ENCODE data around the gene AARS2. TPM values are rescaled to one million over a fixed set of nuclear protein-coding genes. Genes with fewer than 3 reads are reported as not detected.

The AARS2 gene
- total RNA-seq, 1 experiment from 2014 or later, result 6.1 TPM

DNA sequence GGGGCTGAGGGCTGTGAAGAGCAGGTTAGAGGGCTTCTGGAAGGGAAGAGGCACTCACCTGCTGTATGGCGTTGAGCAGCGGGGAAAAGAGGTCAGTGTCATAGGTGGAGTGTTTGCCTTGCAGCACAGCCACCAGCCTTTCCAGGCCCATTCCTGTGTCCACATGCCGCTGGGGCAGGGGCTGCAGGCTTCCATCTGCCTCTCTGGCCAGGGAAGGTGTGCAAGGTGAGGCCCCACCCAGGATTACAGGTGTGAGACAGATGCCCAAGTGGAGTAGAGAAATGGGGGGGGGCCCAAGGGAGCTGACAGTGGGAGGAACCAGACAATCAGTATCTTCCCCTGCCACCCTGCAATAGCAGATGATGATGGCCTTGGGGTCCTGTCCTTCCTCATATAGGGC is 2.9 kb downstream of the AARS2 start:
- Histone ChIP-seq H3K4me2 (ENCODE audit: low read depth, low read length, poor library complexity, severe bottlenecking) (no peak overlapping the region), H3K4me3 (ENCODE audit: low read length) (no peak overlapping the region), H3K27ac (ENCODE audit: low read length) (no peak overlapping the region), H2AFZ (ENCODE audit: low read length) (no peak overlapping the region), H3K9me2 (replicated peaks; ENCODE audit: insufficient read depth, low read length) (no peaks in the 10 kb centered on the region), H3K79me2 (ENCODE audit: low read length) (peaks cover 18% of the 10 kb centered on the region), H3K9me3 (ENCODE audit: low read length) (no peaks in the 10 kb centered on the region), H4K20me1 (ENCODE audit: insufficient read depth, low read depth, low read length) (no peaks in the 10 kb centered on the region), H3K36me3 (ENCODE audit: insufficient read depth, low read length) (peaks cover 9% of the 10 kb centered on the region; the same call in 1 of the 2 replicates), H3K9ac (ENCODE audit: low read length) (no peak overlapping the region), H3K27me3 (ENCODE audit: low read length) (no peaks in the 10 kb centered on the region), H3K4me1 (ENCODE audit: low read length) (peaks cover 14% of the 10 kb centered on the region)
- DNase-seq, result no peak

DNA sequence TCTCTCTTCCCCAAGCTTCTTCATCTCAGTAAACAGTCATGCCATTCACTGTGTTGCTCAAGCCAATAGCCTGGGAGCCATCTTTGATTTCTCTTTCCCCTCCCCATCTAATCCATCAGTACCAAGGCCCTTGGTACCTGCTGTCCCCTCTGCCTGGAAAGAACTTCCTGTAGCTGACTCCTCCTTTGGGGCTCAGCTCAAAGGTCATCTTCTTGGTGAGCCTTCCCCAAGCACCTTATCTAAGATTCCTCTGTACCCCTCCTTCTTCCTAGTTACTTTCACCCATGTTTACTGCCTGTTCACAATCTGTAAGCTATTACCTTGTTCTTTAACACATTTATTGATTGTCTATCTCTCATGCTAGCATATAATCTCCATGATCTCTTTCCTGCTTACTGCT is 3.5 kb downstream of the AARS2 start:
- H3K27me3 ChIP-seq (ENCODE audit: low read length), result no peaks in the 10 kb centered on the region
- DNase-seq, result no peak
- no peak overlapping the region for H2AFZ ChIP-seq (ENCODE audit: low read length)

DNA sequence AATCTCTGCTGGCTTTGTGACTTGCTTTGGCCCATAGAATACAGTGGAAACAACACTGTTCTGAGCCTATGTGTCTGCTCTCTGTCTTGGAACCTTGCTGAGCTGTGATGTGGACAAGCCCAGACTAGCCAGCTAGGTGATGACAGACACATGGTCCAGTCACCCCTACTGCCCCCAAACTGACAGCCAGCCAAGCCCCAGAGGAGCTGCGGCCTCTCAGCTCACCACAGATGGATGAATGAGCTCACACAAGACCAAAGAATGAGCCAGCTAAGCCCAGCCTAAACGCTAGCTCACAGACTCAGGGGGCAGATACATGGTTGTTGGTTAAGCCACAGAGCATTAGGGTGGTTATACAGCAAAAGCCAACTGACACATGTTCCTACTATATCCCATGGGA is 4.1 kb downstream of the AARS2 start:
- no peak for DNase-seq
- no peak overlapping the region for H3K4me2 ChIP-seq (ENCODE audit: low read depth, low read length, poor library complexity, severe bottlenecking)
- H3K27me3 ChIP-seq (ENCODE audit: low read length), result no peaks in the 10 kb centered on the region
- no peaks in the 10 kb centered on the region for H4K20me1 ChIP-seq (ENCODE audit: insufficient read depth, low read depth, low read length)
- peaks cover 18% of the 10 kb centered on the region for H3K79me2 ChIP-seq (ENCODE audit: low read length)
- H3K4me1 ChIP-seq (ENCODE audit: low read length), result peaks cover 11% of the 10 kb centered on the region
- no peak overlapping the region for H3K4me3 ChIP-seq (ENCODE audit: low read length)
- H3K27ac ChIP-seq (ENCODE audit: low read length), result no peak overlapping the region
- H2AFZ ChIP-seq (ENCODE audit: low read length), result no peak overlapping the region
- no peak overlapping the region for H3K9ac ChIP-seq (ENCODE audit: low read length)
- H3K36me3 ChIP-seq (ENCODE audit: insufficient read depth, low read length), result peaks cover 9% of the 10 kb centered on the region; the same call in 1 of the 2 replicates
- H3K9me3 ChIP-seq (ENCODE audit: low read length), result no peaks in the 10 kb centered on the region
- H3K9me2 ChIP-seq (replicated peaks; ENCODE audit: insufficient read depth, low read length), result no peaks in the 10 kb centered on the region

More for the DNA sequence above, 3.5 kb downstream of the AARS2 start:
- Histone ChIP-seq H3K36me3 (ENCODE audit: insufficient read depth, low read length) (peaks cover 9% of the 10 kb centered on the region; the same call in 1 of the 2 replicates), H3K4me1 (ENCODE audit: low read length) (peaks cover 11% of the 10 kb centered on the region), H3K9ac (ENCODE audit: low read length) (no peak overlapping the region), H3K9me3 (ENCODE audit: low read length) (no peaks in the 10 kb centered on the region), H3K4me3 (ENCODE audit: low read length) (no peak overlapping the region), H3K9me2 (replicated peaks; ENCODE audit: insufficient read depth, low read length) (no peaks in the 10 kb centered on the region), H4K20me1 (ENCODE audit: insufficient read depth, low read depth, low read length) (no peaks in the 10 kb centered on the region), H3K27ac (ENCODE audit: low read length) (no peak overlapping the region), H3K79me2 (ENCODE audit: low read length) (peaks cover 18% of the 10 kb centered on the region), H3K4me2 (ENCODE audit: low read depth, low read length, poor library complexity, severe bottlenecking) (no peak overlapping the region)

DNA sequence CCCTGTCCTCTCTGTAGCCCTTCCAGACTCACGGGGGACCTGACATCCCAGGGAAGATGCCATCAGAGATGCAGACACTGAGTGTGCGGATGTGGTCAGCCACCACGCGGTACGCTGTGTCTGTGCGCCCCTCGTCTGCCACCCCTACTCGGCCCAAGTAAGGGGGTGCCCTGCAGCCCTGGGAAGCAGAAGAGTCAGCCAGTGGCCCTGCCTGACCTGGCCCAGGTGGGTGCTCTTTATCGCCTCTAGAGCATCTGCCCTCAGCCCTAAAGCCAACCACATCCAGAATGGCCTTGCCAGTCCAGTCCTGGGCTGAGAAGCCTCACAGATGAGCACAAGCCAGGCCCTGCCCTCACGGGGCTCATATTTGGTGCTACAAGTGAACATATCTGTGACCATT is 5.9 kb downstream of the AARS2 start:
- Histone ChIP-seq H3K27me3 (ENCODE audit: low read length) (no peaks in the 10 kb centered on the region), H3K79me2 (ENCODE audit: low read length) (peaks cover 10% of the 10 kb centered on the region), H2AFZ (ENCODE audit: low read length) (no peak overlapping the region), H3K4me3 (ENCODE audit: low read length) (no peak overlapping the region), H3K36me3 (ENCODE audit: insufficient read depth, low read length) (peaks cover 9% of the 10 kb centered on the region; the same call in 1 of the 2 replicates), H3K4me1 (ENCODE audit: low read length) (peaks cover 8% of the 10 kb centered on the region), H3K4me2 (ENCODE audit: low read depth, low read length, poor library complexity, severe bottlenecking) (no peak overlapping the region), H3K27ac (ENCODE audit: low read length) (no peak overlapping the region), H3K9me3 (ENCODE audit: low read length) (no peaks in the 10 kb centered on the region), H4K20me1 (ENCODE audit: insufficient read depth, low read depth, low read length) (no peaks in the 10 kb centered on the region), H3K9ac (ENCODE audit: low read length) (no peak overlapping the region), H3K9me2 (replicated peaks; ENCODE audit: insufficient read depth, low read length) (no peaks in the 10 kb centered on the region)
- DNase-seq, result no peak

DNA sequence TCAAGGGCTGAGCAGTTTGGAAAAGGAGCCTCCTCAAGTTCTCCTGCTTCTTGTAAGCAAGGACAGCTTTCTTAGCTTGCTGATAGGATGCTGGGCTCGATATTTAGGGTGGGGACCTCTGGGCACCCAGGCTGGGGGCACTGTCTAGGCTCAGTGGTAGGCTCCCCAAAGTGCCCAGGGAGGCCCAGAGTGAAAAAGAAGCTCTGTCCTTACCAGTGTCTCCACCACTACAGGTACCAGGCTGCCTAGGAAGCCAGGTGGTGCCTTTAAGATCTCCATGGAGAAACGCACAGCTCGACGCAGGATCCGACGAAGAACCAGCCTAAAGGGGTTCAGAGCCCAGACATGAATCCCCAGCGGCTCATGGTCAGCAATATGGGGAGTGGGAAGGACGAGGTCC is 6.4 kb downstream of the AARS2 start:
- Histone ChIP-seq H3K9me3 (ENCODE audit: low read length) (no peaks in the 10 kb centered on the region), H3K4me1 (ENCODE audit: low read length) (peaks cover 3% of the 10 kb centered on the region), H3K4me2 (ENCODE audit: low read depth, low read length, poor library complexity, severe bottlenecking) (no peak overlapping the region), H3K79me2 (ENCODE audit: low read length) (peaks cover 5% of the 10 kb centered on the region), H3K27ac (ENCODE audit: low read length) (no peak overlapping the region), H3K27me3 (ENCODE audit: low read length) (no peaks in the 10 kb centered on the region), H3K4me3 (ENCODE audit: low read length) (no peak overlapping the region), H3K9ac (ENCODE audit: low read length) (no peak overlapping the region), H2AFZ (ENCODE audit: low read length) (no peak overlapping the region), H3K36me3 (ENCODE audit: insufficient read depth, low read length) (peaks cover 9% of the 10 kb centered on the region; the same call in 1 of the 2 replicates), H4K20me1 (ENCODE audit: insufficient read depth, low read depth, low read length) (no peaks in the 10 kb centered on the region), H3K9me2 (replicated peaks; ENCODE audit: insufficient read depth, low read length) (no peaks in the 10 kb centered on the region)
- DNase-seq, result no peak

DNA sequence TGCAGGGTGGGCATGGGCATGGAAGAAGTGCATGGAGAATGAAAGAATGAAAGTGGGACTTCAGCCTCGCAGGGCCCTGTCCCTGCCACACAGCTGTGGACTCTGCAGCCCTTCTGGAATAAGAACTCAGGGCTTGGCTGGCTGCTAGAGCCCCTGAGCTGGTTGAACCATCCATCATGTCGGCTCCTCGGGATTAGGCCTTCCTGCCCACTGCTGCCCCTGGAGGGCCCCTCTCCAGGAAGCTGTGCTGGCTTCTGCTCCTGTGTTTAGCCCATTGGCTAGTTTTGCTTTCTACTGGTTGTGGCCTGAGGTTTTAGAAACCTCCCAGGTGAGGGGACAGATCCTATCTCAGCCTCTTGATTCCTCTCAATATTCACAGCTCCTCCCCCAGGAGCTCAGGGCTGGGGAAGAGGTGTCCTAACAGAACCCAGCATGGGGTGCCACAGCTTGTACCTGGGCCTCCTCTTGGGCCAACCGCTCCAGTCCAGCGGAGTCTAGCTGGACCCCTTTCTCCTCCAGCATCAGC is 7.9 kb downstream of the AARS2 start:
- H4K20me1 ChIP-seq (ENCODE audit: insufficient read depth, low read depth, low read length), result no peaks in the 10 kb centered on the region
- no peaks in the 10 kb centered on the region for H3K27me3 ChIP-seq (ENCODE audit: low read length)

DNA sequence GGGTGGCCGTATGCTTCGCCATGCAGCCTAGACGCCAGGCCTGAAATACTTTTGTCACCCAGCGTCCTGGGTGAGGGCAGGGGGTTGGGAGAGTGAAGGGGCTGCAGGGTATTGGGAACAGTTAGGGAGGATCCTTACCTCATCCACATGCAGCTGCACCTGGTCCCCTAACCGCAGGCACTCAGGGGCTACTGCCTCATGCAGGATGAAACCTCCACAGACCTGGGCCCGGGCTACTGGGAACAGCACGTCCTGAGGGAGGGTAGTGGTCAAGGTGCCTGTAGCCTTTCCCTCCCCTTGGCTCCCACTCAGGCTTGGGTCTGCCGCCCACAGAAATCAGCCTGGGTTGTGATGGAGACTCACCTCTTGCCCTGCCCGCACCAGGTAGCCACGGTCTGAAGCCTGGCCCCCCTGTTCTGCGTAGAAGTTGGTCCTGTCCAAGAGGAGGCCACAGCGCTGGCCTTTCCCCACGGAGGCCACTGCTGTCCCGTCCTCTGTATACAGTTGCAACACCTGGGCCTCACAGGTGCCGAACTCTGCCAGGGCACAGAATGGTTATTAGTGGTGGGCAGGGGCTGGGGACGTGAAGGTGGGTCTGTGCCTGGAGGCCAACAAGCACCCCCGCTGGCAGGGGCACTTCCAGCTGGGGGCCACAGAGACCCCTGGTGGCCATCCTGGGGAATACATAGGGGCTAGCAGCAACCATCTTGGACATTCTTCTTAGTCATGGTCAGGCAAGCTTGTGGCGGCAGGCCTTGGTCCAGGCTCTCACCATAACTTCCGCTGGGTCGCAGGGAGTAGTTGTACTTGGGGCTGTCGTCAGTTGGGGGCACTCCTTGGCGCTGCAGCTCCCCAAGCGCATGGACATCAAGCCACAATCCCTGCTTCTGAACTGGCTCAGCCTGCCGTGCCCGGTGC is 8.6 kb downstream of the AARS2 start:
- Histone ChIP-seq H3K36me3 (ENCODE audit: insufficient read depth, low read length) (peaks cover 1% of the 10 kb centered on the region; the same call in 1 of the 2 replicates), H4K20me1 (ENCODE audit: insufficient read depth, low read depth, low read length) (no peaks in the 10 kb centered on the region)
- DNase-seq, result peak; percentile 64

More for the DNA sequence above, 7.9 kb downstream of the AARS2 start:
- no peak for DNase-seq
- Histone ChIP-seq H2AFZ (ENCODE audit: low read length) (no peak overlapping the region), H3K36me3 (ENCODE audit: insufficient read depth, low read length) (peaks cover 8% of the 10 kb centered on the region; the same call in 1 of the 2 replicates), H3K9me2 (replicated peaks; ENCODE audit: insufficient read depth, low read length) (no peaks in the 10 kb centered on the region), H3K9me3 (ENCODE audit: low read length) (no peaks in the 10 kb centered on the region), H3K9ac (ENCODE audit: low read length) (no peak overlapping the region), H3K4me3 (ENCODE audit: low read length) (no peak overlapping the region), H3K4me1 (ENCODE audit: low read length) (no peaks in the 10 kb centered on the region), H3K79me2 (ENCODE audit: low read length) (no peaks in the 10 kb centered on the region), H3K4me2 (ENCODE audit: low read depth, low read length, poor library complexity, severe bottlenecking) (no peak overlapping the region), H3K27ac (ENCODE audit: low read length) (no peak overlapping the region)

DNA sequence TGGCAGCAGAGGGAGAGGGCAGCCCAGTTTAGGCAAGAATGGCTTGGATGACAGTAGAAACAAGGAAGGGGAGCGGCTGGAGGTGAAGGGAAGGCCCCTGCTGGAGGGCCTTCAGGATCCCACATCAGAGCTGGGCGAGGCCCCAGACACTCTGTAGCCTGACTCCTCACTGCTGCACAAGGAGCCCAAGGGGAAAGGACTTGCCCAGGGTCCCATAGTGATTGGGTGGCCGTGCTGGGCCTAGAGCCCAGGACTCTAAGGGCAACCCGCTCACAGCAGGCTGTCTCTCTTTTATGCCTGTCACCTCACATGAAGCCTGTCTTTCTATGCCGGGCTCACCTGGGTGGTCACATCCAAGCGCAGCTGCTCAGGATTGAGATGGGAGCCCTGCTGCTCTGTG is 9.3 kb downstream of the AARS2 start:
- no peak overlapping the region for H3K27ac ChIP-seq (ENCODE audit: low read length)
- no peaks in the 10 kb centered on the region for H3K4me1 ChIP-seq (ENCODE audit: low read length)
- H3K9me3 ChIP-seq (ENCODE audit: low read length), result no peaks in the 10 kb centered on the region
- H3K9ac ChIP-seq (ENCODE audit: low read length), result no peak overlapping the region
- DNase-seq, result no peak
- H3K36me3 ChIP-seq (ENCODE audit: insufficient read depth, low read length), result no peaks in the 10 kb centered on the region
- no peak overlapping the region for H2AFZ ChIP-seq (ENCODE audit: low read length)
- no peaks in the 10 kb centered on the region for H4K20me1 ChIP-seq (ENCODE audit: insufficient read depth, low read depth, low read length)
- no peaks in the 10 kb centered on the region for H3K27me3 ChIP-seq (ENCODE audit: low read length)
- H3K4me2 ChIP-seq (ENCODE audit: low read depth, low read length, poor library complexity, severe bottlenecking), result no peak overlapping the region
- no peaks in the 10 kb centered on the region for H3K79me2 ChIP-seq (ENCODE audit: low read length)
- H3K4me3 ChIP-seq (ENCODE audit: low read length), result no peak overlapping the region
- H3K9me2 ChIP-seq (replicated peaks; ENCODE audit: insufficient read depth, low read length), result no peaks in the 10 kb centered on the region

More for the DNA sequence above, 8.6 kb downstream of the AARS2 start:
- Histone ChIP-seq H3K27me3 (ENCODE audit: low read length) (no peaks in the 10 kb centered on the region), H3K4me2 (ENCODE audit: low read depth, low read length, poor library complexity, severe bottlenecking) (no peak overlapping the region), H3K9ac (ENCODE audit: low read length) (no peak overlapping the region), H3K9me2 (replicated peaks; ENCODE audit: insufficient read depth, low read length) (no peaks in the 10 kb centered on the region), H3K9me3 (ENCODE audit: low read length) (no peaks in the 10 kb centered on the region), H3K4me1 (ENCODE audit: low read length) (no peaks in the 10 kb centered on the region), H2AFZ (ENCODE audit: low read length) (no peak overlapping the region), H3K27ac (ENCODE audit: low read length) (no peak overlapping the region), H3K79me2 (ENCODE audit: low read length) (no peaks in the 10 kb centered on the region), H3K4me3 (ENCODE audit: low read length) (no peak overlapping the region)
